HepG2 (cell line): Measurements from ENCODE around the gene LRRC28. TPM values are rescaled to one million over a fixed set of nuclear protein-coding genes. Genes with fewer than 3 reads are reported as not detected.

ENCODE experiments used
- ATF1 ChIP-seq: IDR thresholded peaks from 2 replicates; pipeline ENCODE4 v1.6.1; 2016; ENCODE audit warnings: mild to moderate bottlenecking, control low read depth
- HDAC1 ChIP-seq: sonication (generic); formaldehyde crosslinking; IDR thresholded peaks from 2 replicates; pipeline ENCODE4 v1.5.1; 2020; ENCODE audit warnings: mild to moderate bottlenecking, missing genetic modification reagents
- HDAC6 ChIP-seq: fragments of 200-600 bp; sonication (generic); IDR thresholded peaks from 2 replicates; pipeline ENCODE4 v1.7.0; 2017; ENCODE audit warnings: mild to moderate bottlenecking, antibody characterized with exemption, low read length, low read depth
- HNRNPL ChIP-seq: fragments of 200-400 bp; formaldehyde crosslinking; IDR thresholded peaks from 2 replicates; pipeline ENCODE4 v1.6.1; 2017; ENCODE audit warnings: mild to moderate bottlenecking, low read depth, low read length
- KDM5A ChIP-seq: fragments of 200-600 bp; sonication (generic); IDR thresholded peaks from 2 replicates; pipeline ENCODE4 v1.7.0; 2018; ENCODE audit warnings: antibody characterized with exemption, mild to moderate bottlenecking, low read length, borderline replicate concordance
- NFYB ChIP-seq: sonication (generic); formaldehyde crosslinking; IDR thresholded peaks from 2 replicates; pipeline ENCODE4 v1.4.0; 2020; ENCODE audit warnings: missing genetic modification reagents
- NR2F2 ChIP-seq: IDR thresholded peaks from 2 replicates; pipeline ENCODE4 v1.6.1; 2012; ENCODE audit warnings: low read depth, inconsistent platforms, borderline replicate concordance
- POLR2AphosphoS5 ChIP-seq: IDR thresholded peaks from 2 replicates; pipeline ENCODE4 v1.6.1; 2012; ENCODE audit warnings: low read depth, low read length
- POLR2G ChIP-seq: fragments of 200-400 bp; formaldehyde crosslinking; IDR thresholded peaks from 2 replicates; pipeline ENCODE4 v1.6.1; 2018; ENCODE audit warnings: mild to moderate bottlenecking, low read depth, low read length, moderate library complexity
- TEAD2 ChIP-seq: sonication (generic); formaldehyde crosslinking; IDR thresholded peaks from 2 replicates; pipeline ENCODE4 v1.9.0; 2021; ENCODE audit warnings: missing genetic modification reagents
- ZNF335 ChIP-seq: sonication (generic); formaldehyde crosslinking; IDR thresholded peaks from 2 replicates; pipeline ENCODE4 v1.4.0; 2020; ENCODE audit warnings: missing genetic modification reagents
- ZNF607 ChIP-seq: sonication (generic); formaldehyde crosslinking; IDR thresholded peaks from 2 replicates; pipeline ENCODE4 v1.5.1; 2020; ENCODE audit warnings: missing genetic modification reagents, mild to moderate bottlenecking, borderline replicate concordance
- ZNF777 ChIP-seq: sonication (generic); formaldehyde crosslinking; IDR thresholded peaks from 2 replicates; pipeline ENCODE4 v1.4.0; 2020; ENCODE audit warnings: missing genetic modification reagents
- ZSCAN30 ChIP-seq: sonication (generic); formaldehyde crosslinking; IDR thresholded peaks from 2 replicates; pipeline ENCODE4 v1.5.0; 2020; ENCODE audit warnings: mild to moderate bottlenecking, missing genetic modification reagents
- polyA plus RNA-seq, 8 experiments: library from polyadenylated mRNA; depleted of rRNA in 3 of 8; stranded (reverse) in 7 of 8; unstranded in 1 of 8; fragments of >200 nt; fragmentation: Illumina TruSeq in 4 of 8; extraction: Trizol in 4 of 8; gene quantifications; 2 replicates each; pipeline versions ENCODE4 v1.2.1 to v1.2.3, GENCODE V29; 2011 to 2016; ENCODE audit warnings: low read depth in 4 of 8, missing spikeins in 1 of 8, mixed read lengths in 1 of 8; ENCODE audit not compliant: insufficient read depth in 1 of 8
- total RNA-seq, 5 experiments: library from RNA; depleted of rRNA; stranded (reverse); fragments of >200 nt; fragmentation: Illumina TruSeq; extraction: Trizol; gene quantifications; 2 replicates each; pipeline ENCODE4 v1.2.3, GENCODE V29; 2016; ENCODE audit warnings: low read depth in 1 of 5
- TF ChIP-seq, protein P1 (sequence below): sonication (generic); formaldehyde crosslinking; IDR thresholded peaks from 2 replicates; pipeline ENCODE4 v1.5.0; 2020; ENCODE audit warnings: missing genetic modification reagents
- TF ChIP-seq, protein P2 (sequence below): IDR thresholded peaks from 2 replicates; pipeline ENCODE4 v1.6.1; 2016; ENCODE audit warnings: low read depth, borderline replicate concordance
- TF ChIP-seq, protein P3 (sequence below): sonication (generic); formaldehyde crosslinking; IDR thresholded peaks from 2 replicates; pipeline ENCODE4 v1.4.0; 2020; ENCODE audit warnings: missing genetic modification reagents
- TF ChIP-seq, protein P4 (sequence below): sonication (generic); formaldehyde crosslinking; IDR thresholded peaks from 2 replicates; pipeline ENCODE4 v1.5.0; 2020; ENCODE audit warnings: missing genetic modification reagents
- TF ChIP-seq, protein P5 (sequence below): sonication (generic); formaldehyde crosslinking; IDR thresholded peaks from one replicate; pipeline ENCODE4 v1.5.1; 2020; ENCODE audit warnings: mild to moderate bottlenecking, missing genetic modification reagents; ENCODE audit errors: not compliant biosample characterization

LRRC28 gene
- total and polyA plus RNA-seq, 2 of the 13 experiments (the other 11 are each of a cell fraction or from before 2014, with no cell fraction given), result 17.5 to 21.3 TPM

DNA sequence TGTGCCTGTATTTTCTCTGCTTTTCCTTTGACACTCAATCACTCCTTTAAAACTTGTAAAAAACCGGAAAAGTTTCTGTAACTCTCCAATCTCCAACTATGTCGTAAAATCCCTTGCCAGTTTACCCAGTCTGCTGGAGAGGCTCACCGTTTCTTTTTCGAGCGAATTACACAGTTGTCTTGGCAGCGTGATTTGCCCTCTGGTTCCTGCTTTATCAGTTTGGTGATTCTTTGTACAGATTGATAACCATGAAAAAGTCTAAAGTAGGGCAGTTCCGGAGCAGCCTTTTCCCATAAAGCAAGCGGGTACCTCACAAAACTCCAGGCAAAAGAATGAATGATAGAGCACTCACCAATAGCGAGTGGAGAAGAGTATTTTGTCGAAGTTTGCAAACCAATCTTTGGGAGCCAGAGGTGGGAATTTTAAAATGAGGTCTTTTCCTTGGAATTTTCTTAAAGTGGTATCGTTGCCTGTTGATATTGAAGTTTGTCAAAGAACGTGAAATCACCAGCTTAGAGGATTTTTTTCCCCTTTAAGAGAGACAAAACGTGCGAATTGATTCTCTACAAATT, 1.9 kb upstream of the LRRC28 start, which contains the start of gene TTC23 (continued):
- TF ChIP-seq POLR2G (peak; percentile 52), TEAD2 (CRISPR knock-in tag) (no peak), NR2F2 (no peak), HDAC6 (no peak), HNRNPL (no peak), ZNF335 (no peak), ATF1 (CRISPR knock-in tag) (peak; percentile 67), ZSCAN30 (CRISPR knock-in tag) (no peak), HDAC1 (CRISPR knock-in tag) (peak; percentile 44; the same call in 1 of the 2 replicates), KDM5A (peak; percentile 64; the same call in 1 of the 2 replicates), ZNF777 (no peak), ZNF607 (CRISPR knock-in tag) (no peak), NFYB (peak; percentile 82), POLR2AphosphoS5 (peak; percentile 32; the same call in 1 of the 2 replicates)
- TF ChIP-seq, protein P1, sequence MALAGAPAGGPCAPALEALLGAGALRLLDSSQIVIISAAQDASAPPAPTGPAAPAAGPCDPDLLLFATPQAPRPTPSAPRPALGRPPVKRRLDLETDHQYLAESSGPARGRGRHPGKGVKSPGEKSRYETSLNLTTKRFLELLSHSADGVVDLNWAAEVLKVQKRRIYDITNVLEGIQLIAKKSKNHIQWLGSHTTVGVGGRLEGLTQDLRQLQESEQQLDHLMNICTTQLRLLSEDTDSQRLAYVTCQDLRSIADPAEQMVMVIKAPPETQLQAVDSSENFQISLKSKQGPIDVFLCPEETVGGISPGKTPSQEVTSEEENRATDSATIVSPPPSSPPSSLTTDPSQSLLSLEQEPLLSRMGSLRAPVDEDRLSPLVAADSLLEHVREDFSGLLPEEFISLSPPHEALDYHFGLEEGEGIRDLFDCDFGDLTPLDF (CRISPR knock-in tag), result no peak
- TF ChIP-seq, protein P2, sequence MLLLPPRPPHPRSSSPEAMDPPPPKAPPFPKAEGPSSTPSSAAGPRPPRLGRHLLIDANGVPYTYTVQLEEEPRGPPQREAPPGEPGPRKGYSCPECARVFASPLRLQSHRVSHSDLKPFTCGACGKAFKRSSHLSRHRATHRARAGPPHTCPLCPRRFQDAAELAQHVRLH (CRISPR knock-in tag), result no peak
- TF ChIP-seq, protein P3, sequence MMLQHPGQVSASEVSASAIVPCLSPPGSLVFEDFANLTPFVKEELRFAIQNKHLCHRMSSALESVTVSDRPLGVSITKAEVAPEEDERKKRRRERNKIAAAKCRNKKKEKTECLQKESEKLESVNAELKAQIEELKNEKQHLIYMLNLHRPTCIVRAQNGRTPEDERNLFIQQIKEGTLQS, result no peak
- TF ChIP-seq, protein P4, sequence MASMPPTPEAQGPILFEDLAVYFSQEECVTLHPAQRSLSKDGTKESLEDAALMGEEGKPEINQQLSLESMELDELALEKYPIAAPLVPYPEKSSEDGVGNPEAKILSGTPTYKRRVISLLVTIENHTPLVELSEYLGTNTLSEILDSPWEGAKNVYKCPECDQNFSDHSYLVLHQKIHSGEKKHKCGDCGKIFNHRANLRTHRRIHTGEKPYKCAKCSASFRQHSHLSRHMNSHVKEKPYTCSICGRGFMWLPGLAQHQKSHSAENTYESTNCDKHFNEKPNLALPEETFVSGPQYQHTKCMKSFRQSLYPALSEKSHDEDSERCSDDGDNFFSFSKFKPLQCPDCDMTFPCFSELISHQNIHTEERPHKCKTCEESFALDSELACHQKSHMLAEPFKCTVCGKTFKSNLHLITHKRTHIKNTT (CRISPR knock-in tag), result no peak
- TF ChIP-seq, protein P5, sequence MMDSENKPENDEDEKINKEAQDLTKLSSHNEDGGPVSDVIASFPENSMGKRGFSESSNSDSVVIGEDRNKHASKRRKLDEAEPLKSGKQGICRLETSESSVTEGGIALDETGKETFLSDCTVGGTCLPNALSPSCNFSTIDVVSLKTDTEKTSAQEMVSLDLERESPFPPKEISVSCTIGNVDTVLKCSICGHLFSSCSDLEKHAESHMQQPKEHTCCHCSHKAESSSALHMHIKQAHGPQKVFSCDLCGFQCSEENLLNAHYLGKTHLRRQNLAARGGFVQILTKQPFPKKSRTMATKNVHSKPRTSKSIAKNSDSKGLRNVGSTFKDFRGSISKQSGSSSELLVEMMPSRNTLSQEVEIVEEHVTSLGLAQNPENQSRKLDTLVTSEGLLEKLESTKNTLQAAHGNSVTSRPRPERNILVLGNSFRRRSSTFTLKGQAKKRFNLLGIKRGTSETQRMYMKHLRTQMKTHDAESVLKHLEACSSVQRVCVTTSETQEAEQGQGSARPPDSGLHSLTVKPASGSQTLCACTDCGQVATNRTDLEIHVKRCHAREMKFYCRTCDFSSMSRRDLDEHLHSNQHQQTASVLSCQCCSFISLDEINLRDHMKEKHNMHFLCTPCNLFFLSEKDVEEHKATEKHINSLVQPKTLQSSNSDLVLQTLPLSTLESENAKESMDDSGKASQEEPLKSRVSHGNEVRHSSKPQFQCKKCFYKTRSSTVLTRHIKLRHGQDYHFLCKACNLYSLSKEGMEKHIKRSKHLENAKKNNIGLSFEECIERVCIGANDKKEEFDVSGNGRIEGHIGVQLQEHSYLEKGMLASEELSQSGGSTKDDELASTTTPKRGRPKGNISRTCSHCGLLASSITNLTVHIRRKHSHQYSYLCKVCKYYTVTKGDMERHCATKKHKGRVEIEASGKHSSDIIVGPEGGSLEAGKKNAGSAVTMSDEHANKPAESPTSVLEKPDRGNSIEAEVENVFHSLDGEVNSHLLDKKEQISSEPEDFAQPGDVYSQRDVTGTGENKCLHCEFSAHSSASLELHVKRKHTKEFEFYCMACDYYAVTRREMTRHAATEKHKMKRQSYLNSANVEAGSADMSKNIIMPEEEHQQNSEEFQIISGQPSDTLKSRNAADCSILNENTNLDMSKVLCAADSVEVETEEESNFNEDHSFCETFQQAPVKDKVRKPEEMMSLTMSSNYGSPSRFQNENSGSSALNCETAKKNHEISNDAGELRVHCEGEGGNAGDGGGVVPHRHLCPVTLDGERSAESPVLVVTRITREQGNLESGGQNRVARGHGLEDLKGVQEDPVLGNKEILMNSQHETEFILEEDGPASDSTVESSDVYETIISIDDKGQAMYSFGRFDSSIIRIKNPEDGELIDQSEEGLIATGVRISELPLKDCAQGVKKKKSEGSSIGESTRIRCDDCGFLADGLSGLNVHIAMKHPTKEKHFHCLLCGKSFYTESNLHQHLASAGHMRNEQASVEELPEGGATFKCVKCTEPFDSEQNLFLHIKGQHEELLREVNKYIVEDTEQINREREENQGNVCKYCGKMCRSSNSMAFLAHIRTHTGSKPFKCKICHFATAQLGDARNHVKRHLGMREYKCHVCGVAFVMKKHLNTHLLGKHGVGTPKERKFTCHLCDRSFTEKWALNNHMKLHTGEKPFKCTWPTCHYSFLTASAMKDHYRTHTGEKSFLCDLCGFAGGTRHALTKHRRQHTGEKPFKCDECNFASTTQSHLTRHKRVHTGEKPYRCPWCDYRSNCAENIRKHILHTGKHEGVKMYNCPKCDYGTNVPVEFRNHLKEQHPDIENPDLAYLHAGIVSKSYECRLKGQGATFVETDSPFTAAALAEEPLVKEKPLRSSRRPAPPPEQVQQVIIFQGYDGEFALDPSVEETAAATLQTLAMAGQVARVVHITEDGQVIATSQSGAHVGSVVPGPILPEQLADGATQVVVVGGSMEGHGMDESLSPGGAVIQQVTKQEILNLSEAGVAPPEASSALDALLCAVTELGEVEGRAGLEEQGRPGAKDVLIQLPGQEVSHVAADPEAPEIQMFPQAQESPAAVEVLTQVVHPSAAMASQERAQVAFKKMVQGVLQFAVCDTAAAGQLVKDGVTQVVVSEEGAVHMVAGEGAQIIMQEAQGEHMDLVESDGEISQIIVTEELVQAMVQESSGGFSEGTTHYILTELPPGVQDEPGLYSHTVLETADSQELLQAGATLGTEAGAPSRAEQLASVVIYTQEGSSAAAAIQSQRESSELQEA (CRISPR knock-in tag), result no peak
